Measurements from ENCODE around the gene TUBB1.
"Not testable (repeated sequence)": the region's sequence is repeated elsewhere in the genome, so short reads cannot be mapped to it uniquely, and the experiment has no call there.

The TUBB1 gene

GRCh38 chr20:59019217-59019616 lies at the start of gene TUBB1:
TSS of gene TUBB1 (plus strand) at chr20:59019429. CDS start at chr20:59019523, 94 bp downstream.
- DNase-seq (ENCODE audit: low spot score) = no peak

GRCh38 chr20:58969439-58969838 lies 49.8 kb upstream of the TUBB1 start:
- DNase-seq (ENCODE audit: low spot score) = no peak

GRCh38 chr20:58970146-58970545 lies 49.1 kb upstream of the TUBB1 start:
- no peak for DNase-seq (ENCODE audit: low spot score)

- no peak for DNase-seq (ENCODE audit: low spot score)
Observed at GRCh38 chr20:58971429-58971828, 47.8 kb upstream of the TUBB1 start.

GRCh38 chr20:58973179-58973578 lies 46.0 kb upstream of the TUBB1 start:
- DNase-seq (ENCODE audit: low spot score) = no peak

GRCh38 chr20:58973866-58974265 lies 45.4 kb upstream of the TUBB1 start:
- DNase-seq (ENCODE audit: low spot score) = no peak

- no peak for DNase-seq (ENCODE audit: low spot score)
Observed at GRCh38 chr20:58975353-58975752, 43.9 kb upstream of the TUBB1 start.

GRCh38 chr20:58976061-58976730 lies 43.0 kb upstream of the TUBB1 start:
- no peak for DNase-seq (ENCODE audit: low spot score)

GRCh38 chr20:58978351-58979190 lies 40.7 kb upstream of the TUBB1 start:
- DNase-seq (ENCODE audit: low spot score) = no peak

- DNase-seq (ENCODE audit: low spot score) = peak; percentile 81
Observed at GRCh38 chr20:58980711-58981627, 38.3 kb upstream of the TUBB1 start, which contains the start of gene NELFCD. TSS of gene NELFCD (plus strand) at chr20:58981256. CDS start at chr20:58981310, 54 bp downstream.

- no peak for DNase-seq (ENCODE audit: low spot score)
Observed at GRCh38 chr20:58981628-58982364, 37.4 kb upstream of the TUBB1 start.

- no peak for DNase-seq (ENCODE audit: low spot score)
Observed at GRCh38 chr20:58982406-58983114, 36.7 kb upstream of the TUBB1 start.

- DNase-seq (ENCODE audit: low spot score) = not testable (repeated sequence)
Observed at GRCh38 chr20:58983115-58983468, 36.1 kb upstream of the TUBB1 start.

GRCh38 chr20:58984691-58985090 lies 34.5 kb upstream of the TUBB1 start:
- no peak for DNase-seq (ENCODE audit: low spot score)

GRCh38 chr20:58985656-58986055 lies 33.6 kb upstream of the TUBB1 start:
- DNase-seq (ENCODE audit: low spot score) = no peak

- DNase-seq (ENCODE audit: low spot score) = no peak
Observed at GRCh38 chr20:58986286-58986967, 32.8 kb upstream of the TUBB1 start.

- no peak for DNase-seq (ENCODE audit: low spot score)
Observed at GRCh38 chr20:58986968-58987517, 32.2 kb upstream of the TUBB1 start.

GRCh38 chr20:58987790-58988564 lies 31.3 kb upstream of the TUBB1 start:
- DNase-seq (ENCODE audit: low spot score) = no peak

GRCh38 chr20:58988565-58988882 lies 30.7 kb upstream of the TUBB1 start:
- no peak for DNase-seq (ENCODE audit: low spot score)

Data from globus pallidus (tissue), 1 donor.